K562 treated with DMSO at 1 percent for 24 hours (cell line): Measurements from ENCODE around the gene PTRH2. TPM values are rescaled to one million over a fixed set of nuclear protein-coding genes. Genes with fewer than 3 reads are reported as not detected.

ENCODE experiments used
- total RNA-seq: library from RNA; unstranded; fragments of 300-600 nt; gene quantifications from 2 replicates; pipeline ENCODE4 v1.2.3, GENCODE V29; 2022; ENCODE audit warnings: low read depth; ENCODE audit not compliant: insufficient read depth

PTRH2 gene
- 32.8 and 33.7 TPM in 2 replicates for total RNA-seq

GRCh38 chr17:59707149-59707970, at the start of gene PTRH2, which contains the start of gene VMP1:
Gene PTRH2, minus strand, starts transcription at chr17:59707430. Its CDS starts 9,452 bp downstream, at chr17:59697978.
Gene VMP1, plus strand, starts transcription at chr17:59707654. Its CDS starts 23,793 bp downstream, at chr17:59731447.

Other genes starting within 250 kb of the PTRH2 start
- 15.8 and 22.0 TPM in 2 replicates for gene DHX40, start 141.8 kb downstream of the PTRH2 start, total RNA-seq
- gene CLTC, start 87.5 kb downstream of the PTRH2 start, total RNA-seq: 94.2 and 117 TPM in 2 replicates
- gene VMP1, start 224 bp upstream of the PTRH2 start, total RNA-seq: 39.0 and 52.0 TPM in 2 replicates
- 15.1 and 16.7 TPM in 2 replicates for gene TUBD1, start 185.5 kb upstream of the PTRH2 start, total RNA-seq
- gene RPS6KB1, start 185.7 kb upstream of the PTRH2 start, total RNA-seq: 20.0 and 22.4 TPM in 2 replicates